NCI-H82 (cell line): ENCODE data around the gene MESP1.

Experiments used
- DNase-seq: peaks from one replicate; lab custom pipeline; 2025; lab: John Stamatoyannopoulos, UW

Gene MESP1

DNA sequence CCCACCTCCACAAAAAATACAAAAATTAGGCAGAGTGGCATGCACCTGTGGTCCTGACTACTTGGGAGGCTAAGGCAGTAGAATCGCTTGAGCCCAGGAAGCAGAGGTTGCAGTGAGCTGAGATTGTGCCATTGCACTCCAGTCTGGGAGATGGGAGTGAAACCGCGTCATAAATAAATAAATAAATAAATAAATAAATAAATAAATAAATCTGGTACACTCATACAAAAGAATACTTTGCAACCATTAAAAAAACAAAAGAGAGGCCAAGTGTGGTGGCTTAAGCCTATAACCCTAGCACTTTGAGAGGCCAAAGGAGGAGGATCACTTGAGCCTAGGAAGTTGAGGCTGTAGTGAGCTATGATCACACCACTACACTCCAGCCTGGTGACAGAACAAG is 28.0 kb downstream of the MESP1 start:
- no peak for DNase-seq

- DNase-seq: no peak
Observed at GRCh38 chr15:89714775-89715174, 36.3 kb downstream of the MESP1 start.

GRCh38 chr15:89707577-89707976 is 43.5 kb downstream of the MESP1 start:
- DNase-seq: no peak

DNA sequence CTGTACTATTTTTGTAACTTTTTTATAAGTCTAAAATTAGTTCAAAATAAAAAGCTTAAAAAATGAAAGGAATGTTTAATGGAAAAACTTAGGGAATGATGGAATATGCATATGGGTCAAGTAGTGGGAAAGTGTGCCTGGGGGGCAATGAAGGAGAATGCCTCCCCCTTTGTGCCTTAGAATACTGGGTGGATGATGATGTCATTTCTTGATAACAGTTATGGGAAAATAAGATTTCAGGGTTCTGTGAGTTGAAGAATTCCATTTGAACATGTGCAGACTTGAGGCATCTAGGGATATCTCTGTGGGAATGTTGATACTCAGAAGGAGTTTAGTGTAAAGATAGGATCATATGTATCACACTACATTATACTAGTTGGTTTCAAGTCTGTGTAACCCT is 46.6 kb downstream of the MESP1 start:
- DNase-seq: no peak
